ENCODE results near the gene AUH.
"Not testable (repeated sequence)": the region's sequence is repeated elsewhere in the genome, so short reads cannot be mapped to it uniquely, and the experiment has no call there.

The AUH gene

GRCh38 chr9:91391412-91391811 is 29.7 kb upstream of the AUH start:
- H3K9me3 Mint-ChIP-seq (ENCODE audit: low read depth), result no peaks in the 10 kb centered on the region
- peaks cover 11% of the 10 kb centered on the region for H3K4me1 Mint-ChIP-seq (ENCODE audit: low read depth)
- H3K4me3 Mint-ChIP-seq, result no peak overlapping the region
- no peaks in the 10 kb centered on the region for H3K36me3 Mint-ChIP-seq
- no peak overlapping the region for H3K27ac Mint-ChIP-seq
- H3K27me3 Mint-ChIP-seq, result no peaks in the 10 kb centered on the region

DNA sequence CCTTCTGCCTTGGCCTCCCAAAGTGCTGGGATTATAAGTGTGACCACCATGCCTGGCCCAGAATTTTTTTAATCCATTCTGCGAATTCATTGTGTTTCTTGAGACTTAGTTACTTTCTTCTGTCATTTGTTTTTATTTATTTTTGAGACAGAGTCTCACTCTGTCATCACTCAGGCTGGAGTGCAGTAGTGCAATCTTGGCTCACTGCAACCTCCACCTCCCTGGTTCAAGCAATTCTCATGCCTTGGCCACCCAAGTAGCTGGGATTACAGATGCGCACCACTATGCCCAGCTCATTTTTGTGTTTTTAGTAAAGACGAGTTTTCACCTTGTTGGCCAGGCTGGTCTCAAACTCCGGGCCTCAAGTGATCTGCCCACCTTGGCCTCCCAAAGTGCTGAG is 28.0 kb upstream of the AUH start:
- H3K36me3 Mint-ChIP-seq; H3K4me1 Mint-ChIP-seq (ENCODE audit: low read depth); H3K4me3 Mint-ChIP-seq; H3K27ac Mint-ChIP-seq; H3K27me3 Mint-ChIP-seq; H3K9me3 Mint-ChIP-seq (ENCODE audit: low read depth): not testable (repeated sequence)

- H3K27me3 Mint-ChIP-seq, result peaks cover 4% of the 10 kb centered on the region
- H3K4me3 Mint-ChIP-seq, result no peak overlapping the region
- H3K9me3 Mint-ChIP-seq (ENCODE audit: low read depth), result no peaks in the 10 kb centered on the region
- H3K4me1 Mint-ChIP-seq (ENCODE audit: low read depth), result no peaks in the 10 kb centered on the region
- H3K27ac Mint-ChIP-seq, result no peak overlapping the region
- no peaks in the 10 kb centered on the region for H3K36me3 Mint-ChIP-seq
These were observed 25.0 kb upstream of the AUH start for GRCh38 chr9:91386765-91387164.

DNA sequence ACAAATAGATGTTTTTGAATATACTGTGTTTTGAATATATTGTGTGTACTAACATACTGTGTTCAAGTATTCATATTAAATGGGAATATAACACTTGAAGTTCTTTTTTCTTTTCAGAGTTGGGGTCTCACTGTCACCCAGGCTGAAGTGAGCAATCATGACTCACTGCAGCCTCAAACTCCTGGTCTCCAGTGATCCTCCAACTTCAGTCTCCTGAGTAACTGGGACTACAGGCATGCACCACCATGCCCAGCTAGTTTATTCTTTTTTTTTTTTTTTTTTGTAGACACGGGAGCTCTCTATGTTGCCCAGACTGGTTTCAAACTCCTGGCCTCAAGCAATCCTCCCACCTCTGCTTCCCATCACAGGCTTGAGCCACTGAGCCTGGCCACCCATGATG is 23.2 kb upstream of the AUH start:
- Mint-ChIP-seq H3K27me3 (peaks cover 4% of the 10 kb centered on the region), H3K27ac (no peak overlapping the region), H3K9me3 (ENCODE audit: low read depth) (no peaks in the 10 kb centered on the region), H3K4me3 (no peak overlapping the region), H3K4me1 (ENCODE audit: low read depth) (no peaks in the 10 kb centered on the region), H3K36me3 (no peaks in the 10 kb centered on the region)

DNA sequence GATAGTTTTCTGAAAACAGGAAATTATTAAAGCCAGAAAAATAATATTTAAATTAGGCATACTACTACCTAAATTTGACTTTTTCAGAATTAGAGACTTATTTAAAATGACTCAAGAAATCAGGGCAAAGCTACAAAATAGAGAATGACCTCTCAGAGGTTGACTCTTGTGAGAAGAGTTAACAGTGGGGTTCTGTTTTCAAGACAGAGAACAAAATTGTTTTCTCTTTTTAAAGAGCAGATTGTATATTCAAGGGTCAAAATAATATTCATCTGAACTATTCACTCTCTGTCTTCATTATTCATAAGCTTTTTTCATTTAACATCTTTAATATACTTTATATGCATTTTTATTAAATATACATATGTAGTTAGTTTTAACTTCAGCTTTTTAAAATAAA is 21.9 kb upstream of the AUH start:
- Mint-ChIP-seq H3K4me1 (ENCODE audit: low read depth) (no peaks in the 10 kb centered on the region), H3K27me3 (peaks cover 4% of the 10 kb centered on the region), H3K4me3 (no peak overlapping the region), H3K36me3 (no peaks in the 10 kb centered on the region), H3K27ac (no peak overlapping the region), H3K9me3 (ENCODE audit: low read depth) (no peaks in the 10 kb centered on the region)

- Mint-ChIP-seq H3K9me3 (ENCODE audit: low read depth) (peaks cover 3% of the 10 kb centered on the region), H3K36me3 (peaks cover 3% of the 10 kb centered on the region), H3K27ac (no peak overlapping the region), H3K4me3 (no peak overlapping the region), H3K4me1 (ENCODE audit: low read depth) (no peaks in the 10 kb centered on the region), H3K27me3 (peaks cover 4% of the 10 kb centered on the region)
These were observed 20.6 kb upstream of the AUH start for GRCh38 chr9:91382298-91382697.

- Mint-ChIP-seq H3K4me3 (no peak overlapping the region), H3K27ac (no peak overlapping the region), H3K4me1 (ENCODE audit: low read depth) (no peaks in the 10 kb centered on the region), H3K9me3 (ENCODE audit: low read depth) (peaks cover 3% of the 10 kb centered on the region), H3K36me3 (peaks cover 4% of the 10 kb centered on the region), H3K27me3 (peaks cover 4% of the 10 kb centered on the region)
These were observed 17.7 kb upstream of the AUH start for GRCh38 chr9:91379426-91379825.

DNA sequence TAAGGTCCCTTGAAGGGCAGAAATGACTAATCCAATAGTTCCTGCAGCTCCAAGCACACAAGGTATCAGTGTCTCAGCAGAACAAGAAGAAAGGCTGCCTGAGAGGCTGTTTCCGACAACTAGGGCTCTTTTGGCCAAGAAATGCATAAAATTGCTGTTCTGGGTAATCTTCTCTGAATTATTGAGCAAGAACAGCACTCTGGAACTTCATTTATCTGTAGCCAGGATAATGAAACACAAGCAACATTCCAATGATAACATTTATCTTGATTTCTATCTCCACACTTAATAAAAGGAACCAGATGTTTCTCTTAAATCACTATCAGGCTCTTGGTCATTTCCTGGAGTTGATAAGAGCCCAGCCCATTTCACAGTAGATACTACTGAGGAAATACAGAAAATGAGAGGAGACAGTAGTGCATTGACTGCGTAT is 17.0 kb upstream of the AUH start:
- Mint-ChIP-seq H3K27me3 (peaks cover 4% of the 10 kb centered on the region), H3K4me1 (ENCODE audit: low read depth) (no peaks in the 10 kb centered on the region), H3K4me3 (no peak overlapping the region), H3K36me3 (peaks cover 4% of the 10 kb centered on the region), H3K27ac (no peak overlapping the region), H3K9me3 (ENCODE audit: low read depth) (peaks cover 3% of the 10 kb centered on the region)

DNA sequence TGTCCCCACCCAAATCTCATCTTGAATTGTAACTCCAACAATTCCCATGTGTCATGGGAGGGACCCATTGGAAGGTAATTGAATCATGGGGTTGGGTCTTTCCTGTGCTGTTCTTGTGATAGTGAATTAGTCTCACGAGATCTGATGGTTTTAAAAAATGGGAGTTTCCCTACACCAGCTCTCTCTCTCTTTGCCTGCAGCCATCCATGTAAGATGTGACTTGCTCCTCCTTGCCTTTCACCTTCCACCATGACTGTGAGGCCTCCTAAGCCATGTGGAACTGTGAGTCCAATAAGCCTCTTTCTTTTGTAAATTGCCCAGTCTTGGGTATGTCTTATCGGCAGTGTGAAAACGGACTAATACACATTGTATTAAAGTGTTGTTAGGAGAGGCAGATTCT is 16.3 kb upstream of the AUH start:
- not testable (repeated sequence) for H3K27me3 Mint-ChIP-seq; H3K9me3 Mint-ChIP-seq (ENCODE audit: low read depth); H3K27ac Mint-ChIP-seq; H3K4me3 Mint-ChIP-seq; H3K36me3 Mint-ChIP-seq; H3K4me1 Mint-ChIP-seq (ENCODE audit: low read depth)

DNA sequence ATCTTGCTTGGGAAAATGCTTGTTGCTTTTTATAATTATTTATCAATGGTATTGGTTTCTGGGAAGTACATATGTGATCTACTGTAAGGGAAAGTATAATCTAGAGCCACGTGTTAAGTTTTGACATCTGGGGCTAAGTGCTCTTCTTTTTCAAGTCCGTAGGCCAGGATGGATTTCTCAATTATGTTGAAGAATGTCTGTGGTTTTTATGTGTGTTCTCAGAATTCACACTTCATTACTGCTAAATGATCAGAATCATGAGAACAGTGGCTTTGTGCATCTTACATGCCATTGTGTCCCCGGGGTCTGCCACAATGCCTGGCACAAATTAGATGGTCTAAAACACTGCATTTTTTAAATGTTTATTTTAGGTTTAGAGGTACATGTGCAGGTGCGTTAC is 14.5 kb upstream of the AUH start:
- Mint-ChIP-seq H3K4me1 (ENCODE audit: low read depth) (no peaks in the 10 kb centered on the region), H3K27me3 (no peaks in the 10 kb centered on the region), H3K36me3 (peaks cover 4% of the 10 kb centered on the region), H3K4me3 (no peak overlapping the region), H3K9me3 (ENCODE audit: low read depth) (peaks cover 3% of the 10 kb centered on the region), H3K27ac (no peak overlapping the region)

DNA sequence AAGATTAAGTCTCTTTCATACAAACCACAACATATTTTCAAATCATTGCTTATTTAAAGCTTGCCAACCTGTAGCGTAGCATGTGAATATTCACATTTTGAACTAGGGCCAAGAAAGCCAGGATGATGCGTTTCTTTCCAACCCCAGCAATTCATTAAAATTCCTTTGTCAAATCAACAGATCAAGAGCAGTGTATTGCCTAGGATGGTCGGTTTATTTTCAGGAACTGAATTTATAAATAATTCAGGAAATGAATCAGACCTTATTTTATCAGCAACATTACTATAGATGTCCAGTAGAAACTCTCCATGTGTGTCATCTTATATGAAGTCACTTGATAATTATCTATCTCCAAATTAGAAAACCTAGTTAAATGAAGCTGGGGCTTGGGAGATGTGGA is 13.2 kb upstream of the AUH start:
- Mint-ChIP-seq H3K36me3 (peaks cover 4% of the 10 kb centered on the region), H3K27ac (no peak overlapping the region), H3K27me3 (no peaks in the 10 kb centered on the region), H3K4me1 (ENCODE audit: low read depth) (no peaks in the 10 kb centered on the region), H3K4me3 (no peak overlapping the region), H3K9me3 (ENCODE audit: low read depth) (peaks cover 3% of the 10 kb centered on the region)

DNA sequence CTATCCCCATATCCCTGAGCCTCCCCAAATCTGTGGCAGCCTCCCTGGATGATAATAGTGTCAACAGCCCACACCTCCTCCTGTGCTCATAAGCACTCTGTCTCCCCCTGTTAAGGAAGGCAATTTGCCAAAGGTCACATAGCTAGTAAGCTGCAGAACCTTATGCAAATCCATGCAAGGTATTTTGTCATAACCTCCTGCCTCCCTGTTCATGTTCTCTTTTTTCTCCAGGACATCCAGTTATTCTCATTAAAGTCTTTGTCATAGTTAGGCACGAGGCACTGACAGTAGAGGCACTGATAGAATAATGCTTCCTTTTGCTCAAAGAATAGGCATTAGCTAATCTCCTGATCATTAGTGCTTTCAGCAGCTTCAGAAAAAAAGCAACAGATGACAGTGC is 10.2 kb upstream of the AUH start:
- Mint-ChIP-seq H3K9me3 (ENCODE audit: low read depth) (no peaks in the 10 kb centered on the region), H3K27ac (no peak overlapping the region), H3K27me3 (no peaks in the 10 kb centered on the region), H3K36me3 (peaks cover under 1% of the 10 kb centered on the region), H3K4me1 (ENCODE audit: low read depth) (no peaks in the 10 kb centered on the region), H3K4me3 (no peak overlapping the region)

GRCh38 chr9:91370006-91370405 is 8.3 kb upstream of the AUH start:
- H3K9me3 Mint-ChIP-seq (ENCODE audit: low read depth); H3K27ac Mint-ChIP-seq; H3K36me3 Mint-ChIP-seq; H3K4me1 Mint-ChIP-seq (ENCODE audit: low read depth); H3K27me3 Mint-ChIP-seq; H3K4me3 Mint-ChIP-seq: not testable (repeated sequence)

DNA sequence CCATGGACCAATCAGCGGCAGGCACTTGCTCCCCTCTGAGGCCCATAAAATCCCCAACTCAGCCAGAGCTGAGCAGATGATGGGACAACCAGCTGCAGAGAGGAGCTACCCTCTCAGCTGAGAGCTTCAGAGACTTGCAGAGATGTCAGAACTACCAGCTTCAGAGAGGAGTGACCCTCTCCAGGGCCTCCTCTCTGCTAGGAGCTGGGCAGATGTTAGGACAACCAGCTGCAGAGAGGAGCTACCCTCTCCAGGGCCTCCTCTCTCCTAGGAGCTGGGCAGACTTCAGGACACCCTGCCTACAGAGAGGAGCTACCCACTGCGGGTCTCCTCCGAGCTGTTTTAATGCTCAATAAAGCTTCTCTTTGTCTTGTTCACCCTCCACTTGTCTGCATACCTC is 3.0 kb upstream of the AUH start:
- Mint-ChIP-seq H3K4me3 (no peak overlapping the region), H3K36me3 (no peaks in the 10 kb centered on the region), H3K27me3 (no peaks in the 10 kb centered on the region), H3K9me3 (ENCODE audit: low read depth) (no peaks in the 10 kb centered on the region), H3K27ac (no peak overlapping the region), H3K4me1 (ENCODE audit: low read depth) (peaks cover 18% of the 10 kb centered on the region)

DNA sequence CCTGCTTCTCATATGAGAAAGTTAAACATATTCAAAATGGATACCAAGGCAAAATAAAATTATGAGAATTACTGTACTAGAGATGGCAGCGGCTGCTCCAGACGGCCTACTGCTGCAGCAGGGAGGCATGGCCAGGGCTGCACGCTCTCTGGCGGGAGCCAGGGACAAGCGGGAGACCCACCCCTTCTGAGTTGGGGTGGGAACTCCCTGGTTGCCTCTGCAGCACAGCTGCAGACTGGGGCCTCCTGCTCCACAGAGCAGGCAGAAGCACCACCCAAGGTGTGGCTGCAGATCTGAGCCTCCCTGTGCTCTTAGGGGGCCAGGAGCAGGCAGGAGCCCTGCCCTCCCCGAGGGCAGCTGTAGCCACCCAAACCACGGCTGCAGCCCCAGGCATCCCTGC is 2.3 kb upstream of the AUH start:
- Mint-ChIP-seq H3K27ac (no peak overlapping the region), H3K9me3 (ENCODE audit: low read depth) (no peaks in the 10 kb centered on the region), H3K36me3 (no peaks in the 10 kb centered on the region), H3K4me3 (no peak overlapping the region), H3K4me1 (ENCODE audit: low read depth) (peaks cover 25% of the 10 kb centered on the region), H3K27me3 (no peaks in the 10 kb centered on the region)

GRCh38 chr9:91362051-91362611 is 413 bp upstream of the AUH start:
- peak overlapping the region; percentile 89 for H3K4me3 Mint-ChIP-seq
- no peaks in the 10 kb centered on the region for H3K27me3 Mint-ChIP-seq
- peaks cover 43% of the 10 kb centered on the region for H3K4me1 Mint-ChIP-seq (ENCODE audit: low read depth)
- no peaks in the 10 kb centered on the region for H3K9me3 Mint-ChIP-seq (ENCODE audit: low read depth)
- peaks cover 8% of the 10 kb centered on the region for H3K36me3 Mint-ChIP-seq
- peak overlapping the region; percentile 90 for H3K27ac Mint-ChIP-seq

Measured in activated naive CD8-positive, alpha-beta T cell (primary cell).